K562 (cell line): ENCODE data around the gene LSP1. TPM values are rescaled to one million over a fixed set of nuclear protein-coding genes. Genes with fewer than 3 reads are reported as not detected.

Source experiments
- ATAC-seq: fragments of 200-7000 bp; cut with Tn5 transposase; 3 replicates; pipeline ENCODE4 v1.9.1; 2020; ENCODE audit warnings: moderate library complexity
- BruUV-seq: library from RNA; stranded (reverse); fragments of 400-500 nt; replicated peaks from 2 replicates; lab custom pipeline; 2021; lab: Mats Ljungman, UMichigan
- CTCF ChIA-PET: fragments of 300-600 bp; formaldehyde crosslinking; extraction: SDS; loops from one replicate; lab custom pipeline; 2021; ENCODE audit warnings: low intra/inter-chr PET ratio; lab: Yijun Ruan, JAX
- POLR2A ChIA-PET: fragments of 300-600, 350-650 bp; sonication (Branson Sonifier 250); formaldehyde crosslinking; extraction: SDS; loops from one replicate; lab custom pipeline; 2021; ENCODE audit warnings: antibody characterized with exemption, inconsistent platforms; lab: Yijun Ruan, JAX
- DNase-seq, 4 experiments: peaks; one replicate each; pipeline versions ENCODE4 v3.0.0 to v3.0.0-alpha.2; 2011 to 2018; ENCODE audit warnings: low spot score in 3 of 4, mixed read lengths in 3 of 4; ENCODE audit errors: extremely low read depth in 1 of 4
- FAIRE-seq: peaks from 2 replicates; lab custom pipeline; 2011; peaks lifted over from hg19 to GRCh38; lab: Jason Lieb, UNC
- H2AFZ ChIP-seq: 2 replicates; pipeline ENCODE4 v1.6.0; 2011; ENCODE audit warnings: low read depth, low read length, control low read depth, inconsistent platforms
- H3K27ac ChIP-seq: fragments of 200-600 bp; 3 replicates; pipeline ENCODE4 v1.8.0; 2011; ENCODE audit warnings: low read depth, mild to moderate bottlenecking, control low read depth, inconsistent platforms, low read length, moderate library complexity, mixed read lengths; ENCODE audit errors: extremely low read depth
- H3K27me3 ChIP-seq, 2 experiments: fragments of 300-600 bp in 1 of 2; 2 replicates in 1 of 2; 3 replicates in 1 of 2; pipeline versions ENCODE4 v1.6.0 to v1.8.0; 2011; ENCODE audit warnings: inconsistent platforms in 2 of 2, low read length in 2 of 2, mild to moderate bottlenecking in 1 of 2, mixed read lengths in 1 of 2, moderate library complexity in 1 of 2; ENCODE audit not compliant: control insufficient read depth in 2 of 2, insufficient read depth in 2 of 2
- H3K36me3 ChIP-seq: fragments of 300-600 bp; 3 replicates; pipeline ENCODE4 v1.8.0; 2011; ENCODE audit warnings: mild to moderate bottlenecking, low read length, inconsistent platforms; ENCODE audit not compliant: control insufficient read depth, insufficient read depth
- H3K4me1 ChIP-seq, 2 experiments: fragments of 200-600 bp in 1 of 2; replicated peaks in 1 of 2; 2 replicates in 1 of 2; 3 replicates in 1 of 2; pipeline versions ENCODE4 v1.5.1 to v1.8.0; 2011; ENCODE audit warnings: inconsistent platforms in 2 of 2, low read length in 2 of 2, mild to moderate bottlenecking in 1 of 2, mixed read lengths in 1 of 2, moderate library complexity in 1 of 2; ENCODE audit not compliant: control insufficient read depth in 2 of 2, insufficient read depth in 2 of 2
- H3K4me2 ChIP-seq: 2 replicates; pipeline ENCODE4 v1.6.1; 2011; ENCODE audit warnings: low read length, control low read depth, inconsistent platforms, mixed read lengths; ENCODE audit not compliant: insufficient read depth
- H3K4me3 ChIP-seq: fragments of 200-600 bp; sonication (generic), shearing (Covaris generic); 2 replicates; pipeline ENCODE4 v1.5.1; 2016; ENCODE audit warnings: control low read depth, inconsistent platforms
- H3K79me2 ChIP-seq: fragments of 200-600 bp; 3 replicates; pipeline ENCODE4 v1.8.0; 2011; ENCODE audit warnings: low read length, inconsistent platforms; ENCODE audit not compliant: control insufficient read depth, insufficient read depth
- H3K9ac ChIP-seq, 2 experiments: 2 replicates each; pipeline versions ENCODE4 v1.6.0 to v1.6.1; 2011; ENCODE audit warnings: low read depth in 2 of 2, low read length in 2 of 2, control low read depth in 1 of 2, inconsistent platforms in 1 of 2, mild to moderate bottlenecking in 1 of 2, mixed read lengths in 1 of 2; ENCODE audit not compliant: insufficient read depth in 1 of 2
- H3K9me1 ChIP-seq: one replicate; pipeline ENCODE4 v1.6.0; 2011; ENCODE audit warnings: inconsistent platforms, mild to moderate bottlenecking, low read length, moderate library complexity; ENCODE audit not compliant: control insufficient read depth, insufficient read depth
- H3K9me3 ChIP-seq: replicated peaks from 2 replicates; pipeline ENCODE4 v1.5.1; 2011; ENCODE audit warnings: low read depth, low read length, inconsistent platforms; ENCODE audit not compliant: control insufficient read depth, insufficient read depth
- H4K20me1 ChIP-seq: replicated peaks from 2 replicates; pipeline ENCODE4 v1.6.1; 2011; ENCODE audit warnings: low read length, inconsistent platforms, mixed read lengths; ENCODE audit not compliant: control insufficient read depth, insufficient read depth
- EHMT2 ChIP-seq: fragments of 450-650 bp; IDR thresholded peaks from 2 replicates; pipeline ENCODE4 v1.6.1; 2018; ENCODE audit warnings: antibody characterized with exemption
- ETV1 ChIP-seq: fragments of 450-650 bp; conservative IDR thresholded peaks from 2 replicates; pipeline ENCODE4 v1.6.1; 2016; ENCODE audit warnings: missing genetic modification characterization, control low read depth, low read depth, missing compliant biosample characterization
- FUS ChIP-seq: fragments of 200-400 bp; formaldehyde crosslinking; optimal IDR thresholded peaks from 2 replicates; pipeline ENCODE3; 2017; ENCODE audit warnings: low read depth, low read length
- RNF2 ChIP-seq: sonication (generic); IDR thresholded peaks from 2 replicates; pipeline ENCODE4 v1.6.1; 2016
- ZNF717 ChIP-seq: fragments of 250-450 bp; sonication (Bioruptor Pico); IDR thresholded peaks from 2 replicates; pipeline ENCODE4 v1.5.0; 2021
- WGBS: fragments of 100-300 bp; shearing (Covaris generic); methylation state at CpG from one replicate; pipeline ENCODE4 v1.1.6; 2016; ENCODE audit warnings: low coverage, mixed read lengths; ENCODE audit not compliant: insufficient coverage; ENCODE audit errors: missing lambda C conversion rate; 5-methylcytosine and 5-hydroxymethylcytosine counted together
- in situ Hi-C: fragments of 300-500 bp; cut with MboI; formaldehyde crosslinking; loops from 4 replicates; pipeline ENCODE4 v1.15.0; 2018; ENCODE audit warnings: inconsistent platforms, mixed read lengths
- intact Hi-C: fragments of 100-400 bp; cut with micrococcal nuclease; formaldehyde crosslinking; loops from 2 replicates; pipeline ENCODE4 v1.14.2; 2022
- polyA plus RNA-seq, 8 experiments: library from polyadenylated mRNA; depleted of rRNA in 4 of 8; stranded (reverse) in 5 of 8; unstranded in 3 of 8; fragments of >200 nt; fragmentation: Nextera tagmentation in 2 of 8; fragmentation: Illumina TruSeq in 1 of 8; extraction: Ambion mirVana in 2 of 8; extraction: Trizol in 1 of 8; gene quantifications; 2 replicates each; pipeline versions ENCODE4 v1.2.1 to v1.2.3, GENCODE V29; 2011 to 2014; ENCODE audit warnings: inconsistent platforms in 1 of 8, missing spikeins in 1 of 8
- total RNA-seq, 7 experiments: library from RNA; depleted of rRNA in 6 of 7; stranded (reverse); fragments of >200 nt in 6 of 7; fragmentation: Illumina TruSeq in 2 of 7; extraction: Trizol in 2 of 7; gene quantifications; 2 replicates each; pipeline versions ENCODE4 v1.2.1 to v1.2.3, GENCODE V29; 2011 to 2021; ENCODE audit warnings: low replicate concordance in 1 of 7
- TF ChIP-seq, protein P1 (sequence below): sonication (generic); formaldehyde crosslinking; IDR thresholded peaks from 2 replicates; pipeline ENCODE4 v1.9.0; 2022; ENCODE audit warnings: mild to moderate bottlenecking, missing genetic modification reagents

Gene LSP1
- total and polyA plus RNA-seq, 9 of the 15 experiments (the other 6 are each of a cell fraction or from before 2014, with no cell fraction given): 0.08 to 2.9 (median 0.65) TPM; not detected in 2

DNA sequence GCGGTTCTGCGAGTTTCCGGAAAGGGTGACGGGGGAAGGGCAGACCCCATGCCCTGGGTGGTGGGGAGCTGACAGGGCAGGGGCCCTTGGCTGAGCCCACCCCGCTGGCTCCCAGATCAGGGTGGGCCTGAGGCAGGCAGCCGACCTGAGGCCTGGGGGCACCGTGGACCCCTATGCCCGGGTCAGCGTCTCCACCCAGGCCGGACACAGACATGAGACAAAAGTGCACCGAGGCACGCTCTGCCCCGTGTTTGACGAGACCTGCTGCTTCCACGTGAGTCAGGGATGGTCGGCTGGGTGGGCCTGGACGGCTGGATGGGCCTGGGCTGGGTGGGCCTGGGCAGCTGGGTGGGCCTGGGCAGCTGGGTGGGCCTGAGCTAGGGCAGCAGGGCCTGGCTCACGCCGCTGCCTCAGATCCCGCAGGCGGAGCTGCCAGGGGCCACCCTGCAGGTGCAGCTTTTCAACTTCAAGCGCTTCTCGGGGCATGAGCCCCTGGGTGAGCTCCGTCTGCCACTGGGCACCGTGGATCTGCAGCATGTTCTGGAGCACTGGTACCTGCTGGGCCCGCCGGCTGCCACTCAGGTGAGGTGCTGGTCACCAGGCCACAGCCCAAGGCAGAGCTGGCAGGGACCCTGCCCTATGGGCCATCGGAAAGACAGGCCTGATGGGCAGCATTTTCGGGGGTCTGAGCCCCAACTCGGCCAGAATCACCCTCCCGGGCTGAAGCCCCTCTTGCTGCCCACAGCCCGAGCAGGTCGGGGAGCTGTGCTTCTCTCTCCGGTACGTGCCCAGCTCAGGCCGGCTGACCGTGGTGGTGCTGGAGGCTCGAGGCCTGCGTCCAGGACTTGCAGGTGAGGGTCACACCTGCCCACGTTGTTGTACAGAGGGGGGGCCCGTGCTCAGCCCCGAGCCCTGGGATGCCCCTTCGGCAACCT, 16.6 kb upstream of the LSP1 start:
- Histone ChIP-seq H2AFZ (no peak overlapping the region), H3K4me1 (peaks cover 0 to 54% of the 10 kb centered on the region in 2 experiments; a peak in 2 of 5 replicates), H3K9ac (no peak overlapping the region; a peak in 1 of 4 replicates), H3K27ac (no peak overlapping the region), H3K4me2 (no peak overlapping the region), H3K9me1 (no peaks in the 10 kb centered on the region), H3K9me3 (no peaks in the 10 kb centered on the region), H3K79me2 (no peaks in the 10 kb centered on the region), H3K27me3 (peaks cover 3 to 53% of the 10 kb centered on the region in 2 experiments; a peak in 3 of 5 replicates), H4K20me1 (peaks cover 12% of the 10 kb centered on the region), H3K36me3 (no peaks in the 10 kb centered on the region), H3K4me3 (no peak overlapping the region)
- no TSS peak for BruUV-seq
- TF ChIP-seq, protein P1, sequence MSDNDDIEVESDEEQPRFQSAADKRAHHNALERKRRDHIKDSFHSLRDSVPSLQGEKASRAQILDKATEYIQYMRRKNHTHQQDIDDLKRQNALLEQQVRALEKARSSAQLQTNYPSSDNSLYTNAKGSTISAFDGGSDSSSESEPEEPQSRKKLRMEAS (CRISPR knock-in tag): no peak
- TF ChIP-seq EHMT2 (no peak), FUS (no peak), ZNF717 (CRISPR knock-in tag) (no peak), ETV1 (tag) (no peak), RNF2 (no peak)
- DNase-seq: no peak
- ChIA-PET CTCF (interaction anchor here (3.5 kb wide), 1 partner anchor 164 kb away, joined by 54 read pairs; the partner anchor contains the start of gene H19), POLR2A (interaction anchor here (1.3 kb wide), 1 partner anchor 12 kb away, joined by 3 read pairs; no protein-coding TSS in a partner anchor)
- intact Hi-C loops: loop anchor here (2.0 kb wide), 1 partner anchor 47 kb away; no protein-coding TSS in a partner anchor
- WGBS: 9% methylated on average over 28 of the region's 43 CpGs
- ATAC-seq: no peak
- FAIRE-seq: no peak
- in situ Hi-C loops: no loop called here
